NCI-H748 (cell line): ENCODE measurements around the gene REXO1.
A peak's percentile ranks its signal among the peaks of the same experiment; 100 is the strongest.

Experiments
- DNase-seq: peaks from one replicate; lab custom pipeline; 2025; ENCODE audit not compliant: unreplicated experiment; lab: John Stamatoyannopoulos, UW

Gene REXO1

DNA sequence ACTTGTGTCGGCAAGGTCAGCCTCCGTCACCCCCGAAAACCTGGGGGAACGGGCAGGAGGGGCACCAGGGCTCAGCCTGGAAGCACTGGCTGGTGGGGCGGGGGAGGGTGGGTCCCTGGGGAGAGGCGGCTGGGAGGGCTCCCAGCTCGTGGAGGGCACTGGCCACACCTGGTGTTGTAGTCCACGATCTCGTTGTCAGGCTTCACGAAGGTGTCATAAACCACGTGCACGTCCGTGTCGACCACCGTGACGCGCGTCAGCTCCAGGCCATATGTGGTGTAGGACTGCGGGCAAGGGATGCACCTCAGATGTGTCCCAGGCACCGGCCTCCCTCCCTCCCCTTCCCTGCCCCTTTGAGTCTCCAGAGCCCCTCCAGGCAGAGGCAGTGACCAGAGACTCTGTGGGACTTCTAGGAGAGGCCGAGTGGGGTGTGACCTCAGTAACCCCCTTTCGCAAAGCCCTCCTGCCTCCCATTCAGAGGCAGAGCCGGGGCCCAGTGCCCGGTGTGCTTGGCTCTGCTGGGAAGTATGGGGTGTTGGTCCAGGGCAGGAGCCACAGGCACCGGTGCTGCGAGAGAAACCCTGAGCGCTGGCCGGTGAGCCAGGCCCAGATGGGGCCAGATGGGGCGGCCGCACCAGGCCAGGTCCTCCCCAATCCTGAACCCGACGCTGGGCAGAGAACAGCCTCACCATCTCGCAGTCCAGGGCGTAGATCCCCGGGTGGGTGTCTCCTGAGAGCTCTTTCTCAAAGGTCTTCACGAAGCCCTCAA, 31.6 kb downstream of the REXO1 start:
- DNase-seq = no peak

DNA sequence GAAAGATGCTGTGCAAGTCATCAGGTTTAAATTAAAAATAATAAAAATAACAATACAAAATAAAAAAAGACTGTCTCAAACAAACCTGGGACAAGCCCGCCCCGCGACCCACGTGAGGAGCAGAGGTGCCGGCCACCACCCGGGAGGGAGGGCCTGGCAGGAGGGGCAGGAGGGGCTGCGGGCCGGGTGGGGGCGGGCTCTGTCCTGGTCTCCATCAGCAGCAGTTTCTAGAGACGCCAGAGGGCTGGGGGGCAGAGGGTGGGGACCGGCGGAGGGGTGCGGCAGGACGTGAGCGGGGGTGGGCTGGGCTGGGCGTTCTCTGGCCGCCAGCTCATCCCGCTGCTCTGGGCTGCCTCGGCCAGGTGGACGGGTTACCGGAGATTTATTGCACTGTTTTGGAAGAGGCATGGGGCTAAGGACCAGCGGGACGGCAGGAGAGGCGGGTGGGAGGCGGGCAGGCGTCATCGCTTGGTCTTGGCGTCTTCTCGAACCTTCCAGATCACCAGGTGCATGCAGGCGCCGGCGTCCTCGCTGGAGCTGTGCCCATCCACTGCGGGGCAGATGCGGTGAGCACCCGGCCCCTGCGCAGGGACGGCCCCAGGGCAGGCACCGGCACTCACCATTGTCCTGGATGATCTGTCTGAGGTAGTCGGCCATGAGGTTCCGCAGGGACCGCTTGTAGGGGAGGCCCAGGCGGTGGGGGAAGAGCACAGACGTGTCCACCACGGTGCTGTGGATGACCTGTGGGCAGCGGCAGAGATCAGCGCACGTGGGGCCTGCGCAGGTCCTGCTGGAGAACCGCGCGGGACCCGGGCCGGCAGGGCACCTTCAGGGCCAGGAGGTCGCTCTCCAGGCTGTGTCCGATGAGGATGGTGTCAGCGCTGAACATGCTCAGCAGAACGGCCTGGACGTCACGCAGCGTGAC, 32.4 kb downstream of the REXO1 start:
- no peak for DNase-seq

DNA sequence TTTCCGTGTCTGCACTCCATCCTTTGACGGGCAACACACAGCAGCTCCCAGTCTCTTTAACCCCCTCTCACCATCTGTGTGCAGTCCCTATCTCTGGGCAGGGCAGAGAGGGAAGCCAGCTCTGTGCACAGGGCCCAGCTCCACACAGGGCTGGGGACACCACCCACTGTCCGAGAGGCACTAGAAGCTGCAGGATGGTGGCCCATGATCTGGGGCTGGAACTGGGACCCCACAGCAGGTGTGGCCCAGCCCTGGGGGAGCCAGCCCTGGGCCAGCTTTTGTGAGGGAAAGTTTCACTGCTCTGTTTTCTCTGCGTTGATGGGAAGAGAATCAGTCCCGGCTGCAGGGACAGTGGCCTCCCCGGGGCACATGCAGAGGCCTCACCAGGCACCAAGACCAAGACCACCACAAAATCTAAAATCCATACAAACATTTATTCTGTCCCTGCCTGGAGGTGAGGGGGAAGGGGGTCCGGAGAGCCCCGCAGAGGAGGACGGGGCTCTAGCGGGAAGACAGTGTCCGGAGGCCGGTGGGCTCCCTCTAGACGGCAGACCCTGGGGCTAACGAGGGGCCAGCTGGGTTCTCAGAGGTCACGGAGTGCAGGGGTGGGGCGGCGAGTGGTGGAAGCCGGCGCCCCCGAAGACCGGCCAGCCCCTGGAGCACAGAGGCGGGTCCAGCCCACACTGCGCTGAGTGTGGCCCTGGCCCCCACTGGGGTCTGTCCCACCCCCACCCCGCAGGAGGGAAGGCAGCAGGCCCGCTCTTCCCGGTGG, 33.3 kb downstream of the REXO1 start:
- no peak for DNase-seq

DNA sequence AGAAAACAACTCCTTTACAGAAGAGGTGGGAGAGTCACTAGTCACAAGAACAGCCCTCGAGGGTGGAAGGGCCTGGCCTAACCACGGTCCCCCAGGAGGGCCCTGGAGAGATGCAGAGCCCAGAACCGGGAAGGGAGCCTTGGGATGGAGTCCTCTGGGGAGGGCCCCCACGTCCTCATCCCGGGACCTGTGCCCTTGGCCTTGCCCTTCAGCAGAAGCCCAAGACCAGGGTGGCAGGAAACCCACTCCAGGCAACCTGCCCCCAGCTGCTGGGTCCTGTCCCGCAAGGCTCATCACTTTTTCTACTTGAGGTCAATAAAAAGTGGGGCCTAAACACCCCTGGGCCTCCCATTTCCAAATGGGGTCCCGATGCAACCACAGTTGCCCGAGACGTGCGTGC, 33.9 kb downstream of the REXO1 start:
- DNase-seq = no peak

DNA sequence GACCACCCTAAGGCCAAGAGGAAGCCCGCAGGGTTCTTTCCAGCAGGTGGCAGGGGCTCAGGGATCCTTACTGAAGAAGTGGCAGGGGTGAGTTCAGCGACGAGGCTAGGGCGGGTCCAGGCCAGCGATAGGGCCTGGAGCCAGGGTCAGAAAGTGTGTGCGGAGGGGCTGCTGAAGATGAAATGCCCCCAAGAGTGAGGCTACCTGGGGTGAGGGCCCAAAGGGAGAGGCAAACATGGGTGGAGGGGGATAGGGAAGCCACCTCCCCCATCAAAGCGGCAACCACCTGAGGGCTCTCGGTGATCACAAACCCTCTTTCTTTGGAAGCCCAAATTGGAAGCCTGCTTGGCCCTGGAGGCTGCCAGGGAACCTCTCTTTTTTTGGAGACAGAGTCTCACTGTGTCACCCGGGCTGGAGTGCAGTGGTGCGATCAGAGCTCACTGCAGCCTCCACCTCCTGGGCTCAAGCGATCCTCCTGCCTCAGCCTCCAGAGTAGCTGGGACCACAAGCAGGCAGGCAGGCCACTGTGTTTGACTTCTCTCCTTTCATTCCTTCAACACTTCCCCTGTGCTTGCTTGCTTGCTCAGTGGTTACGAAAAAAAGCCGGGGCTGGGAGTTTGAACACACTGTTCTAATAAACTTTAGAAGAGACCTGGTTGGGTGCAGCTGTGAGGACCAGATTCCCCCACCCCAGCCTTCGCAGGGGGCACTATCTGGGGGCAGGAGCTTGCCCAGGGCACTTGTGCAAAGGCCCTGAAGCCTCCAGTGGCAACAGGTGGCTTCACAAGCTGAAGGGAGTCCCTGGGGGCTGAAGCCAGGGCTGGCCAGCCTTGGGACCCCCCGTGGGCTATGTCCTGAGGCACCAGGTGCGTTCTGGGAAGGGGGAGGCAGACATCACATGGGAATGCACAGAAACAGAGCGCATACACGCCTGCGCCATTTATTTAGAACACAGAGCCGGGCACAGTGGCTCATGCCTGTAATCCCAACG, 34.8 kb downstream of the REXO1 start:
- DNase-seq = no peak

DNA sequence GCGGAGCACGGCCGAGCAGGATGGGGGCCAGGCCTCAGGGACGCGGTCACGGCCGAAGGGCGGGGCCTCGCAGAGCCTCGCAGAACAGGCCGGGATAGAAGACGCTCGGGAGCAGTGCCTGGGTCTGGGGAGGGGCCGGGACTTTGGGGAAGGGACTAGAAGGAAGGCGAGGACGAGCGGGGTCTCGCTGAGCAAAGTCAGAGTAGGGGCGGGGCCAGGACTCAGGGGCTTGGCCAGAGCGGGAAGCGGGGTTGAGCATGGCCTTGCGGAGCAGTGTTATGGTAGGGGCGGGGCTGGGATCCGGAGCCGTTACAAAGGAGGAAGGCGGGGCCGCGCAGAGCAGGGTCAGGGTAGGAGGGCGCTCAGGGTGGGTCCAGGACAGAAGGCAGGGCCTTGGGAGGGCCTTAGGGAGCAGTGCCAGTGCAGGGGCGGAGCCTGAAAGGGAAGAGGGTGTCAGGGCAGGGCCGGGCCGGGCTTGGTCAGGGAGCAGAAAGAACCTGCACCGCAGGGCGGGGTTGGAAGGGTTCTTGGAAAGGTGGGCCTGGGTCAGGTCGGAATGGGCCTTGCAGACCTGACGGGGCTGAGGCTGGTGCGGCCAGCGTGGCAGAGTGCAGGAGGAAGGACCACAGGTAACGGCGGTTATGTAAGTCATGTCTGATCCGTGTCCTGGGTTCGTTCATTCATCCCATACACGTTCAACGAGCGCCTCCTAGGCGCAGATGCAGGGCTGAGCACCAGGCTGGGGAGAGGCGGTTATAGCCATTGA, 35.7 kb downstream of the REXO1 start:
- DNase-seq = peak; percentile 96

DNA sequence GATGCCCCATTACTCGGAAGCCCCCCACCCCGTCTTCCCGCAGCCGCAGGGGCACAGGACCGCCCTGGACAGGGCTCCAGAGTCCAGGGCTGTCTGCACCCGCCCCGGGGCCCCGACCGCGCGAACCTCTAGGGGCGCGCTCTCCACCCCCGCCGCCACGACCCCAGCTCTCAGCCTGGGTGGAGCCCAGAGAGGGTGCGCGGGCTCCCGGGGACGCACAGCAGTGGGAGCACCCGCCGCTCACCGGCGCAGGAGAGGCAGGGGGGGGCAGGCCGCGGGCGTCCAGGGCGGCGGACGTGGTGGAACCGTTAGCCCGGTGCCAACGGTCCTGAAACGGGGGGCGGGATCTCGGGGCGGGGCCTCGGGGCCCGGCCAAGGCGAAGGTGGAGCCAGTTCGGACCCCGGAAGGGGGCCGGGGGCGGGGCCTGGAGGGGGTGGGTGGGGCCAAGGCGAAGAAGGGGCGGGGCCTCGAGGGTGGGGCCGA, 36.3 kb downstream of the REXO1 start, which contains the start of gene ATP8B3:
Gene ATP8B3 (minus strand): TSS at position 335 of the 484 bp plus-strand sequence. CDS start 540 bp downstream, outside the sequence.
- no peak for DNase-seq

DNA sequence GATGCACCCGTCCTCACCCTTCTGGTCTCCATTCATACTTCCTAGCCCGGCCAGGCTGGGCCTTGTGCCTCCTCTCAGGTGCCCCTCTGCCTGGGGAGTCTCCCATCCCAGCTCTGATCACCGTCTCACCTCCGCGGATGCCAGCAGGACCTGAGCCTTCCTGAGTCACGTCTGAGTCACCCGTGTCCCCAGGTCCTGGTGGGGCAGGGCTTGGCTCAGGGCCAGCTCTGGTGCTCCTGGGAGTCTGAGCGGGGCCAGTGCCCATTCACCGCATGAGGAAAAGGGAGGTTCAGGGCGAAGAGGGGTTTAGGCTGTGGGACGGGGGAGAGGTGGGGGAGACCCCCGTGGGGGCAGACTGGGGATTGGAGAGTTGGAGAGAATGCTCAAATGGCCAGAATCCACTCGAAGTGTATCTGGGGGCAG, 36.8 kb downstream of the REXO1 start:
- peak; percentile 22 for DNase-seq

DNA sequence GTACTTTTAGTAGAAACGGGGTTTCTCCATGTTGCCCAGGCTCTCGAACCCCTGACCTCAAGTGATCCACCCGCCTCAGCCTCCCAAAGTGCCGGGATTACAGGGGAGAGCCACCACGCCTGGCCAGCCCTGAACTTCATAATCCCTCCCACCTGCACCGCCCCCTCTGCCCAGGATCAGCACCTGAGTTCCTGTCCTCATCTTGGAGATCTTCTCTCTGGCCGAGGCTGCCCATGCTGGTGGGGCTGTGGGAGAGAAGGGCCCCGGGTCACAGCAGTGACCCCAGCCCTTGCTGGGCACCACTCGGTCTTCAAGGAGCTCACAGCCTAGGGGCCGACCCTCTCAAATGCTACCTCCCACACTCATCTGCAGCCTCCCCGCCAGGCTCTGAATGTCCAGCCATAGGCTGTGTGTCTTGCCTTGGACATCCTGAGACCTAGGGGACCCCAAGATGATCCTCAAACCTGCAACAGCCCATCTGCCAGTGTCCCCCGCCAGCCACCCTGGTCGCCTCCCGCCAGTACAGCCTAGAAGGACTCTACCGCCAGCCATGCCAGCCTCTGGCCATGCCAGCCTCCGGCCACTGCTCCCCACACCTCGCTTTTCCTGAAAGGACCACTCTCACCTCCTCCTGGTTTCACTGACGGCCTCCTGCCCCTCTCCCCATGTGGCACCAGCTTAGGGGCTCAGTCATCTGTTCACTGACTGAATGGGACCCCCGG, 37.7 kb downstream of the REXO1 start:
- DNase-seq = no peak

DNA sequence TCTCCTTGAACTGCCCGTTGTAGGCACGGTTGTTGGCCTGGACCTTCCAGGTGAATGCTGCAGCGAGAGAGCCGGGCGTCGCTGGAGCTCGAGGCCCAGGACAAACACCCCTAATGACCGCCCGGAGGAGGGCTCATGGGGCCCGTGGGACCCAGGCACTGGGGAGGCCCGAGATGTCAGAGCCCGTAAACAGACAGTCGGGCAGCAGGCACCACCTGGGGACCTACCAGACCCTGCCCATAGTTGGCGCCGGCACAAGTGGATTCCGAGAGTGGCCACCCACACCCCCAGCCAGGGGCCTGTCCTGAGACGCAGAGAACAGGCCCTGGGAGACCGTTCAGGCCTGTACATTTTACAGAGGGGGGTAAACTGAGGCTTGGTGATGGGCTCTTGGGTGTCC, 38.6 kb downstream of the REXO1 start:
- no peak for DNase-seq

DNA sequence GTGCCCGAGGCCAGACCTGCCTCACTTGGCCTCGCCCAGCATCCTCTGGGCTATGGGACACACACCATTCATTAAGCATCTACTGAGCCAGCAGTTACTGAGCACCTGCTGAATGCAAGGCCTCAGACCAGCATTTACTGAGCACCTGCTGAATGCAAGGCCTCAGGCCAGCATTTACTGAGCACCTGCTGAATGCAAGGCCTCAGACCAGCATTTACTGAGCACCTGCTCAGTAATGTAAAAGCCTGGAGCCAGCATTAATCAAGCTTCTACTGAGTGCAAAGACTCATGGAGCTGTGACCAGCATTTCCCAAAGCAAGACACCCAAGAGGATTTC, 39.9 kb downstream of the REXO1 start:
- DNase-seq = no peak

DNA sequence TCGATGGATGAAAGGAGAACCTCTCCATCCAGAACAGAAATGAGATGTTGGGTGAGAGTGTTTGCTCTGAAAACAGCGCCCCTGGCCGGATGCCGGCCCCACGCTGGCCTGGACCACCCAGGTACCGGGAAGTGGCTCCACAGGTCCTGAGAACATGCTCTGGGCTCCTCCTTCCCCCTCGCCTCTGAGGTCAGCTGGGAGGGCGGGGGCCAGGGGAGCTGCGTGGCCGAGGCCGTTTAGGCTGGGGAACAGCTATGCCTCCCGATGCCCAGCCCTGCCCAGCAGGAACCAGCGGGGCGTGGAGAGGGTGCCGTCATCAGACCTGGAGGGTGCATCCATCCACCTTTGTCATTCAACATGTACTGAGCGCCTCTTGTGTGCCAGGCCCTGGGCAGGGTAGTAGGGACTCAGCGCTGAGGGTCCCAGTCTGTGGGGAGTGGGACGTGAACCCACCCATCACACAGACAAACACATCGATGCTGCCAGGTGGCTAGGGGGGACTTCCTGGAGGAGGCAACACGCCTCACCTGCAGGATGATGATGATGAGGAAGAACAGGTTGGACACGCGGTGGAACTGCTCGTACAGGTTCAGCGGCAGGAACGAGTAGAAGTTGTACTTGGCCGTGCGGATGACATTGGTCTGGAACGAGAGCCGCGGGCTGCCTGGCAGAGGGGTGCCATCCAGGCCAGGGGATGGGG, 40.4 kb downstream of the REXO1 start:
- no peak for DNase-seq

DNA sequence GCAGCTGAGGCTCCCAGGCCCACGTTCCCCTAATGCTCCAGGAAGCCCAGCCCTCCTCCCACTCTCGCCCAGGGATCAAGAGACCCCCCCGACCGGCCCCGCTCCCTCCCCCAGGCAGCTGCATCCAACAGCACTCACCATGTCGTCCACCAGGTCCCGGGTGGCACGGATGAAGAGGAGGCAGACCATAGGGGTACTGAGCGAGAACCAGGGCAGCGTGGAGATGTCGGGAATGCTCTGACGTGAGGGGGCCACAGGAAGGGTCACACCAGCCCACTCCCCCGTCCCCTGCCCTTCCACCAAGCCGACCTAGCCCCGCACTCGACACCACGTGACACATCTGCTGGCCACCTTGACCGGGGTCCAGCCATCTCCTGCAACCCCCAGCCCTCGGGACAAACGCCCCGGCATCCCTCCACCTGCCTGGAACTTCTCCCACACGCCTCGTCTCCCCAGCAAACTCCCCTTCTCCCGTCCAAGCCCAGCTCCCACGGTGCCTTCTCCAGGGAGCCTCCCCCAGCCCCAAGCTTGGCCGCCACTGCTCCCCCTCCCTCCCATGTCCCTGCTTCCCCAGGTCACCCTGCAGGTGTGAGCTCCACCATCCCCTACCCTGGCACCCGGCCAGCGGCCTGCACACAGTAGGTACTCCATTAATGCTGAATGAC, 41.1 kb downstream of the REXO1 start:
- DNase-seq = no peak

DNA sequence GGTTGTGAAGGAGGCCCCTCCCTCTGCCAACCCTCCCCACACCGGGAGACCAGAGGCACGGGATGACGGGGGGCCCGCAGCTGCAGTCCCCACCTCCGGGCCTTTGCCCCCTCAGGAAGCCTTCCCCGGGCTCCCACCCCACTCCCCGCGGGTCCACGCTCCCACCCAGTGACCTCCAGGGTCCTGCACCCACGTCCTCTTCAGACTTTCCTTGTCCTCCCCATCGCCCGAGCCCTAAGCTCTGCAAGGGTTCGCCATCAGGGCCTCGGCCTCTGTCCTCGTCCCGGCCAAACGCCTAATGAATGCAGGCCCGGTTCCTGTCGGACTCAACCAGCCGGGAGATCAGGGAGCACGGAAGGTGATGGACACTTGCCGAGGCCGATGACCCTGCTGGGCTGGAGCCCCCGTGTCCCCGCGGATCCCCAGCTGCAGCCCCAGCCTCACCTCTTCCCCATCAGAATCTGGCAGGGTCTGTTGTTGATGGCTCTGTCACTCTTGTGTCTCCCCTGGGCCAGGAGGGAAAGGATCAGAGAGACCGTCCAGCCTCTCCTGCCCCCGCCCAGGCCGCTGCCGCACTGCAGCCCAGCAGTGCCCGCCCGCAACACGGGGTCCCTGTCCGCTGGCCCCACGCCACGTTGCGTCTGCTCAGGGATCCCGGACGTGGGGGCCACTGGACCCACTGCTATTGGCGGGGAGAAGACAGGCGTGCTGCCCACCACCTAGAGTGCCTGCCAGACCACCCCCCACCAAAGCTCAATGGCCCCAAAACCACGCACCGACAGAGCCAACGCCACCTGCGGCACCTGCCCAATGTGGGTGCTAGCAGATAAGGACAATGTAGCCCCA, 41.9 kb downstream of the REXO1 start:
- DNase-seq = no peak

DNA sequence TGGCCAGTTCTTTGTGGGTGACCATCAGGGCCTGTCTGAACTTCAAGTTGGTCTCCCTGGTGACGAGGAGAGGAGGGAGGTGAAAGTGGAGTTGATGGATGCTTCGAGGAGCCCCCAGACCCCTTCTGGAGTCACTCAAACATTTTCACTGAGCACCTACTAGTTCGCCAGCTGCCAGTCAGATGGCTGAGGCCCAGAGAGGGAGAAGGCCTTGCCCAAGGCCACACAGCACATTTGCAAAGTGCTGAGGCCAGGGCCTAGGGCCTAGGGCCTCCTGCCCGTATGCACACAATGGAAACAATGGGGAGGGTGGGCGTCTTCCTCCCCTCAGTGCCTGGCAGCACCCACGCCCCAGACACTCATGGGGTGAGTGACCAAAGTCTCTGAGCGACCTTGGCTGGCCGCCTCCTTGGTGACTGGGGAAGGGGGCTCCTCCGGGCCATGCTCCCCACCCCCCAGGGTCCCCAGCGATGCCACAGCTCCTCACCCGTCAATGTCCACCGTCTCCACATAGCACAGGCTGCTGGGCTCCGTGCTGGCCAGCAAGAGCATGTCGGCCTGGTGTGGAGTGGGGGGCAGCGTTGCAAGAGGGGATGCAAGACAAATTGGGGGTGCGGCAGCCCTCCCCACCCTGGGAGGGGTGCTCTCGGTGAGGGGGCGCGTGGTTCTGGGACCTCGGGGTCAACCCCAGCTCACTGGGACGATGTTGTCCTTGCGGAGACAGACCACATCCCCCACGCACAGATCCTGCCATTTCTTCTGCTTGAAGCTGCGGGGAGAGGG, 42.7 kb downstream of the REXO1 start:
- DNase-seq = no peak

DNA sequence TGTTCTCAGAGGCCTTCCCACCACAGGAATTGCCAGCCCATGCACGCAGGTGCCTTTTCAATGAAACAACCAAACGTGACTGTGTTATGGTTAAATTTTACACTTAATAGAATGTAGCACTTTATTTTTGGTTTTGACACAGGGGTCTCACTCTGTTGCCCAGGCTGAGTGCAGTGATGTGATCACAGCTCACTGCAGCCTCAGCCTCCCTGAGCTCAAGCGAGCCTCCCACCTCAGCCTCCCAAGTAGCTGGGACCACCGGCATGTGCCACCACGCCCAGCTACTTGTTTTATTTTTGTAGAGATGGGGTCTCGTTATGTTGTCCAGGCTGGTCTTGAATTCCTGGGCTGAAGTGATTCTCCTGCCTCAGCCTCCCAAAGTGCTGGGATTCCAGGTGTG, 43.4 kb downstream of the REXO1 start:
- no peak for DNase-seq
